K562 (cell line): ENCODE data around the gene ATG10. TPM values are rescaled to one million over a fixed set of nuclear protein-coding genes. Genes with fewer than 3 reads are reported as not detected.

ENCODE experiments used
- CAMTA2 ChIP-seq: fragments of 250-450 bp; sonication (Bioruptor Pico); conservative IDR thresholded peaks from 2 replicates; pipeline ENCODE4 v1.5.1; 2022
- ESRRA ChIP-seq: fragments of 450-650 bp; IDR thresholded peaks from 2 replicates; pipeline ENCODE4 v1.6.1; 2014; ENCODE audit warnings: low read depth, mild to moderate bottlenecking, moderate library complexity, borderline replicate concordance
- L3MBTL2 ChIP-seq: fragments of 450-650 bp; IDR thresholded peaks from 2 replicates; pipeline ENCODE4 v1.6.1; 2016; ENCODE audit warnings: mild to moderate bottlenecking, moderate library complexity
- MTA3 ChIP-seq: fragments of 450-650 bp; formaldehyde crosslinking; IDR thresholded peaks from 2 replicates; pipeline ENCODE4 v1.6.1; 2017; ENCODE audit warnings: mild to moderate bottlenecking, borderline replicate concordance
- ZBTB8A ChIP-seq: fragments of 450-650 bp; IDR thresholded peaks from 2 replicates; pipeline ENCODE4 v1.6.1; 2018; ENCODE audit warnings: mild to moderate bottlenecking, moderate library complexity; ENCODE audit not compliant: partially characterized antibody
- polyA plus RNA-seq, 8 experiments: library from polyadenylated mRNA; depleted of rRNA in 4 of 8; stranded (reverse) in 5 of 8; unstranded in 3 of 8; fragments of >200 nt; fragmentation: Nextera tagmentation in 2 of 8; fragmentation: Illumina TruSeq in 1 of 8; extraction: Ambion mirVana in 2 of 8; extraction: Trizol in 1 of 8; gene quantifications; 2 replicates each; pipeline versions ENCODE4 v1.2.1 to v1.2.3, GENCODE V29; 2011 to 2014; ENCODE audit warnings: inconsistent platforms in 1 of 8, missing spikeins in 1 of 8
- total RNA-seq, 7 experiments: library from RNA; depleted of rRNA in 6 of 7; stranded (reverse); fragments of >200 nt in 6 of 7; fragmentation: Illumina TruSeq in 2 of 7; extraction: Trizol in 2 of 7; gene quantifications; 2 replicates each; pipeline versions ENCODE4 v1.2.1 to v1.2.3, GENCODE V29; 2011 to 2021; ENCODE audit warnings: low replicate concordance in 1 of 7
- TF ChIP-seq, protein P1 (sequence below): sonication (generic); formaldehyde crosslinking; IDR thresholded peaks from 2 replicates; pipeline ENCODE4 v1.8.0; 2022; ENCODE audit warnings: missing genetic modification reagents, mild to moderate bottlenecking, borderline replicate concordance
- TF ChIP-seq, protein P2 (sequence below): fragments of 150-350 bp; conservative IDR thresholded peaks from 2 replicates; pipeline ENCODE4 v1.6.1; 2014; ENCODE audit warnings: low read length
- TF ChIP-seq, protein P3 (sequence below), 2 experiments: fragments of 250-450 bp in 1 of 2; fragments of 450-650 bp in 1 of 2; sonication (Bioruptor Pico) in 1 of 2; IDR thresholded peaks; 2 replicates each; pipeline versions ENCODE4 v1.6.1 to v1.8.0; 2016 to 2021; ENCODE audit warnings: mild to moderate bottlenecking in 2 of 2, moderate library complexity in 2 of 2, missing compliant biosample characterization in 1 of 2, missing genetic modification characterization in 1 of 2
- TF ChIP-seq, protein P4 (sequence below): sonication (generic); formaldehyde crosslinking; IDR thresholded peaks from 2 replicates; pipeline ENCODE4 v1.8.0; 2023; ENCODE audit warnings: mild to moderate bottlenecking, missing genetic modification reagents
- TF ChIP-seq, protein P5 (sequence below): sonication (generic); formaldehyde crosslinking; IDR thresholded peaks from 2 replicates; pipeline ENCODE4 v1.9.0; 2022; ENCODE audit warnings: mild to moderate bottlenecking, missing genetic modification reagents
- TF ChIP-seq, protein P6 (sequence below), 2 experiments: fragments of 450-650 bp in 1 of 2; sonication (generic) in 1 of 2; formaldehyde crosslinking in 1 of 2; IDR thresholded peaks in 1 of 2; conservative IDR thresholded peaks in 1 of 2; 2 replicates each; pipeline versions ENCODE4 v1.6.1 to v1.8.1; 2016 to 2023; ENCODE audit warnings: mild to moderate bottlenecking in 2 of 2, moderate library complexity in 2 of 2, inconsistent platforms in 1 of 2, missing genetic modification reagents in 1 of 2
- TF ChIP-seq, protein P7 (sequence below): fragments of 250-450 bp; sonication (Bioruptor Pico); IDR thresholded peaks from 2 replicates; pipeline ENCODE4 v1.4.0; 2020; ENCODE audit warnings: mild to moderate bottlenecking

Gene ATG10
- total and polyA plus RNA-seq, 9 of the 15 experiments (the other 6 are each of a cell fraction or from before 2014, with no cell fraction given) = 7.0 to 18.8 (median 14.6) TPM

DNA sequence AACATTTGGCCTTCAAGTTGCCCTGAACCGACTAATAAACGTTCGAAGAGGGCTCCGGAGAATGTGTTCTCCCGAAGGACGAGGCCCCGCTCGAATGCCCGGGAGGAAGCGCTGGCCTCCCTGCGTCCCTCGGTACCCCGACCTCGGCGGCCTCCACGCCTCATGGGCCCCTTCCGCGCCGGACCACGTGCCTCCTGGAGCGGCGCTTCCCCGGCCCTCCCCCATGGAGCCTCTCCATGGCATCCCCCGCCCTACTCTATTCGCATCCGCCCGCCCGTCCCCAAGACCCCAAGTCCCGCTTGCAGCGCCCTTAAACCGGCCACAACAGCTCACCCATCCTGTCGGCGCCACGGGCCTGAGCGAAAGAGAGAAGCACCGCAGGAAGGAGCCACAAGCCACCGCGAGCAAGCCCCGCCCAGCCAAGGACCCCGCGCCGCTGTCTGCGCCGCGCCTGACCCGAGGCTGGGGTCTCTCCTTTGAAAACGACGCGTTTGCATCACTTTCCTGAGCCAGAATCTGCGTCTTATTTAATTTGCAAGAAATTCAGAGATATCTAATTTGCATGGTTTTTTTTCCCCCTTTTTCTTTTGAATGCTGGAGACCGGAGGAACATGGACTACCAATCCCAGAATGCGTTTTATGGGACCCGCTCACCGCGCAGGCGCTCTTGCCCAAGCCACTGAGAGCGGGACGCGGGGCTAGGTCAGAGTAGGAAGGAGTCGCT, 306.3 kb downstream of the ATG10 start, which contains the start of gene RPS23 (continued):
- TF ChIP-seq, protein P1, sequence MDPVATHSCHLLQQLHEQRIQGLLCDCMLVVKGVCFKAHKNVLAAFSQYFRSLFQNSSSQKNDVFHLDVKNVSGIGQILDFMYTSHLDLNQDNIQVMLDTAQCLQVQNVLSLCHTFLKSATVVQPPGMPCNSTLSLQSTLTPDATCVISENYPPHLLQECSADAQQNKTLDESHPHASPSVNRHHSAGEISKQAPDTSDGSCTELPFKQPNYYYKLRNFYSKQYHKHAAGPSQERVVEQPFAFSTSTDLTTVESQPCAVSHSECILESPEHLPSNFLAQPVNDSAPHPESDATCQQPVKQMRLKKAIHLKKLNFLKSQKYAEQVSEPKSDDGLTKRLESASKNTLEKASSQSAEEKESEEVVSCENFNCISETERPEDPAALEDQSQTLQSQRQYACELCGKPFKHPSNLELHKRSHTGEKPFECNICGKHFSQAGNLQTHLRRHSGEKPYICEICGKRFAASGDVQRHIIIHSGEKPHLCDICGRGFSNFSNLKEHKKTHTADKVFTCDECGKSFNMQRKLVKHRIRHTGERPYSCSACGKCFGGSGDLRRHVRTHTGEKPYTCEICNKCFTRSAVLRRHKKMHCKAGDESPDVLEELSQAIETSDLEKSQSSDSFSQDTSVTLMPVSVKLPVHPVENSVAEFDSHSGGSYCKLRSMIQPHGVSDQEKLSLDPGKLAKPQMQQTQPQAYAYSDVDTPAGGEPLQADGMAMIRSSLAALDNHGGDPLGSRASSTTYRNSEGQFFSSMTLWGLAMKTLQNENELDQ (CRISPR knock-in tag) = no peak
- TF ChIP-seq, protein P2, sequence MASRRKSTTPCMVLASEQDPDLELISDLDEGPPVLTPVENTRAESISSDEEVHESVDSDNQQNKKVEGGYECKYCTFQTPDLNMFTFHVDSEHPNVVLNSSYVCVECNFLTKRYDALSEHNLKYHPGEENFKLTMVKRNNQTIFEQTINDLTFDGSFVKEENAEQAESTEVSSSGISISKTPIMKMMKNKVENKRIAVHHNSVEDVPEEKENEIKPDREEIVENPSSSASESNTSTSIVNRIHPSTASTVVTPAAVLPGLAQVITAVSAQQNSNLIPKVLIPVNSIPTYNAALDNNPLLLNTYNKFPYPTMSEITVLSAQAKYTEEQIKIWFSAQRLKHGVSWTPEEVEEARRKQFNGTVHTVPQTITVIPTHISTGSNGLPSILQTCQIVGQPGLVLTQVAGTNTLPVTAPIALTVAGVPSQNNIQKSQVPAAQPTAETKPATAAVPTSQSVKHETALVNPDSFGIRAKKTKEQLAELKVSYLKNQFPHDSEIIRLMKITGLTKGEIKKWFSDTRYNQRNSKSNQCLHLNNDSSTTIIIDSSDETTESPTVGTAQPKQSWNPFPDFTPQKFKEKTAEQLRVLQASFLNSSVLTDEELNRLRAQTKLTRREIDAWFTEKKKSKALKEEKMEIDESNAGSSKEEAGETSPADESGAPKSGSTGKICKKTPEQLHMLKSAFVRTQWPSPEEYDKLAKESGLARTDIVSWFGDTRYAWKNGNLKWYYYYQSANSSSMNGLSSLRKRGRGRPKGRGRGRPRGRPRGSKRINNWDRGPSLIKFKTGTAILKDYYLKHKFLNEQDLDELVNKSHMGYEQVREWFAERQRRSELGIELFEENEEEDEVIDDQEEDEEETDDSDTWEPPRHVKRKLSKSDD = no peak
- TF ChIP-seq, protein P3, sequence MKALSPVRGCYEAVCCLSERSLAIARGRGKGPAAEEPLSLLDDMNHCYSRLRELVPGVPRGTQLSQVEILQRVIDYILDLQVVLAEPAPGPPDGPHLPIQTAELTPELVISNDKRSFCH (CRISPR knock-in tag; IDR thresholded peaks at IDR 0.05) = no peak
- TF ChIP-seq, protein P3 (tag; IDR thresholded peaks at IDR 0.05) = no peak
- TF ChIP-seq, protein P4, sequence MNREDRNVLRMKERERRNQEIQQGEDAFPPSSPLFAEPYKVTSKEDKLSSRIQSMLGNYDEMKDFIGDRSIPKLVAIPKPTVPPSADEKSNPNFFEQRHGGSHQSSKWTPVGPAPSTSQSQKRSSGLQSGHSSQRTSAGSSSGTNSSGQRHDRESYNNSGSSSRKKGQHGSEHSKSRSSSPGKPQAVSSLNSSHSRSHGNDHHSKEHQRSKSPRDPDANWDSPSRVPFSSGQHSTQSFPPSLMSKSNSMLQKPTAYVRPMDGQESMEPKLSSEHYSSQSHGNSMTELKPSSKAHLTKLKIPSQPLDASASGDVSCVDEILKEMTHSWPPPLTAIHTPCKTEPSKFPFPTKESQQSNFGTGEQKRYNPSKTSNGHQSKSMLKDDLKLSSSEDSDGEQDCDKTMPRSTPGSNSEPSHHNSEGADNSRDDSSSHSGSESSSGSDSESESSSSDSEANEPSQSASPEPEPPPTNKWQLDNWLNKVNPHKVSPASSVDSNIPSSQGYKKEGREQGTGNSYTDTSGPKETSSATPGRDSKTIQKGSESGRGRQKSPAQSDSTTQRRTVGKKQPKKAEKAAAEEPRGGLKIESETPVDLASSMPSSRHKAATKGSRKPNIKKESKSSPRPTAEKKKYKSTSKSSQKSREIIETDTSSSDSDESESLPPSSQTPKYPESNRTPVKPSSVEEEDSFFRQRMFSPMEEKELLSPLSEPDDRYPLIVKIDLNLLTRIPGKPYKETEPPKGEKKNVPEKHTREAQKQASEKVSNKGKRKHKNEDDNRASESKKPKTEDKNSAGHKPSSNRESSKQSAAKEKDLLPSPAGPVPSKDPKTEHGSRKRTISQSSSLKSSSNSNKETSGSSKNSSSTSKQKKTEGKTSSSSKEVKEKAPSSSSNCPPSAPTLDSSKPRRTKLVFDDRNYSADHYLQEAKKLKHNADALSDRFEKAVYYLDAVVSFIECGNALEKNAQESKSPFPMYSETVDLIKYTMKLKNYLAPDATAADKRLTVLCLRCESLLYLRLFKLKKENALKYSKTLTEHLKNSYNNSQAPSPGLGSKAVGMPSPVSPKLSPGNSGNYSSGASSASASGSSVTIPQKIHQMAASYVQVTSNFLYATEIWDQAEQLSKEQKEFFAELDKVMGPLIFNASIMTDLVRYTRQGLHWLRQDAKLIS (CRISPR knock-in tag) = peak; percentile 94
- TF ChIP-seq, protein P5, sequence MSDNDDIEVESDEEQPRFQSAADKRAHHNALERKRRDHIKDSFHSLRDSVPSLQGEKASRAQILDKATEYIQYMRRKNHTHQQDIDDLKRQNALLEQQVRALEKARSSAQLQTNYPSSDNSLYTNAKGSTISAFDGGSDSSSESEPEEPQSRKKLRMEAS (CRISPR knock-in tag) = peak; percentile 93
- peak; percentile 86 for TF ChIP-seq L3MBTL2
- TF ChIP-seq, protein P6, sequence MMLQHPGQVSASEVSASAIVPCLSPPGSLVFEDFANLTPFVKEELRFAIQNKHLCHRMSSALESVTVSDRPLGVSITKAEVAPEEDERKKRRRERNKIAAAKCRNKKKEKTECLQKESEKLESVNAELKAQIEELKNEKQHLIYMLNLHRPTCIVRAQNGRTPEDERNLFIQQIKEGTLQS (IDR thresholded peaks at IDR 0.05) = no peak
- TF ChIP-seq, protein P6 (CRISPR knock-in tag; conservative IDR thresholded peaks at IDR 0.05) = no peak
- no peak for TF ChIP-seq ESRRA
- no peak for TF ChIP-seq ZBTB8A
- peak; percentile 71; the same call in 1 of the 2 replicates for TF ChIP-seq MTA3
- TF ChIP-seq, protein P7, sequence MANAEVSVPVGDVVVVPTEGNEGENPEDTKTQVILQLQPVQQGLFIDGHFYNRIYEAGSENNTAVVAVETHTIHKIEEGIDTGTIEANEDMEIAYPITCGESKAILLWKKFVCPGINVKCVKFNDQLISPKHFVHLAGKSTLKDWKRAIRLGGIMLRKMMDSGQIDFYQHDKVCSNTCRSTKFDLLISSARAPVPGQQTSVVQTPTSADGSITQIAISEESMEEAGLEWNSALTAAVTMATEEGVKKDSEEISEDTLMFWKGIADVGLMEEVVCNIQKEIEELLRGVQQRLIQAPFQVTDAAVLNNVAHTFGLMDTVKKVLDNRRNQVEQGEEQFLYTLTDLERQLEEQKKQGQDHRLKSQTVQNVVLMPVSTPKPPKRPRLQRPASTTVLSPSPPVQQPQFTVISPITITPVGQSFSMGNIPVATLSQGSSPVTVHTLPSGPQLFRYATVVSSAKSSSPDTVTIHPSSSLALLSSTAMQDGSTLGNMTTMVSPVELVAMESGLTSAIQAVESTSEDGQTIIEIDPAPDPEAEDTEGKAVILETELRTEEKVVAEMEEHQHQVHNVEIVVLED (CRISPR knock-in tag) = no peak
- no peak for TF ChIP-seq CAMTA2 (CRISPR knock-in tag)
